Esophagus muscularis mucosa (tissue), 3 donors: ENCODE results near the gene RPS6KC1.

Experiments
- EP300 ChIP-seq: sonication (generic); formaldehyde crosslinking; IDR thresholded peaks from one replicate; pipeline ENCODE4 v1.6.1; 2017; ENCODE audit warnings: antibody characterized with exemption
- TF ChIP-seq, protein P1 (sequence below), 3 experiments: fragments of 200-600 bp in 2 of 3; fragments of 450-650 bp in 1 of 3; sonication (generic) in 2 of 3; IDR thresholded peaks; one replicate each; pipeline ENCODE4 v1.5.1; 2017 to 2019; ENCODE audit warnings: antibody characterized with exemption in 3 of 3, mild to moderate bottlenecking in 2 of 3, moderate library complexity in 1 of 3

DNA sequence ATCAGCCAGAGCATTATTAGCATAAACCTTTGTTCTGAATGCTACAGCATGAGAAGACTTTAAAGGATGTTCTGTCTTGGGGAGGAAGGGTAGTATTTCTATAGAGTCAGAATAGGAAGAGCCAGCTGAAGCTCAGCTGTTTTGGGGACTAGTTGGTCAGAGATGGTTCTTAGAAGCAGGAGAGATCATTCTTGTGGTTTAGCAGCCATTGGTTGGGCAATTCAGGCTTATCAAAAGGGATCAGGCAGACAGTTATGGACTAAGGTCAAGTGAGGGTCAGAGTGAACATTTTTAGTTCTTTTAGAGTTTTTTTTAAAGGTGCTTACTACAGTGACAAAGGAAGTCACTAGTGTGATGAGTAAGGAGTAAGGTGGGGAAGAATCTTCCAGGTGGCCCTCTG, 245.5 kb downstream of the RPS6KC1 start:
- no peak for TF ChIP-seq EP300
- TF ChIP-seq, protein P1, sequence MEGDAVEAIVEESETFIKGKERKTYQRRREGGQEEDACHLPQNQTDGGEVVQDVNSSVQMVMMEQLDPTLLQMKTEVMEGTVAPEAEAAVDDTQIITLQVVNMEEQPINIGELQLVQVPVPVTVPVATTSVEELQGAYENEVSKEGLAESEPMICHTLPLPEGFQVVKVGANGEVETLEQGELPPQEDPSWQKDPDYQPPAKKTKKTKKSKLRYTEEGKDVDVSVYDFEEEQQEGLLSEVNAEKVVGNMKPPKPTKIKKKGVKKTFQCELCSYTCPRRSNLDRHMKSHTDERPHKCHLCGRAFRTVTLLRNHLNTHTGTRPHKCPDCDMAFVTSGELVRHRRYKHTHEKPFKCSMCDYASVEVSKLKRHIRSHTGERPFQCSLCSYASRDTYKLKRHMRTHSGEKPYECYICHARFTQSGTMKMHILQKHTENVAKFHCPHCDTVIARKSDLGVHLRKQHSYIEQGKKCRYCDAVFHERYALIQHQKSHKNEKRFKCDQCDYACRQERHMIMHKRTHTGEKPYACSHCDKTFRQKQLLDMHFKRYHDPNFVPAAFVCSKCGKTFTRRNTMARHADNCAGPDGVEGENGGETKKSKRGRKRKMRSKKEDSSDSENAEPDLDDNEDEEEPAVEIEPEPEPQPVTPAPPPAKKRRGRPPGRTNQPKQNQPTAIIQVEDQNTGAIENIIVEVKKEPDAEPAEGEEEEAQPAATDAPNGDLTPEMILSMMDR (IDR thresholded peaks at IDR 0.05): no peak
